Esophagus (tissue), 2 donors: ENCODE data around the gene GPN1. TPM values are rescaled to one million over a fixed set of nuclear protein-coding genes. Genes with fewer than 3 reads are reported as not detected.
"Not testable (repeated sequence)": the region's sequence is repeated elsewhere in the genome, so short reads cannot be mapped to it uniquely, and the experiment has no call there.

Source experiments
- H3K27ac ChIP-seq, 2 donors: one replicate each; pipeline ENCODE4 v1.5.1; 2013; ENCODE audit warnings: low read depth in 2 of 2, mild to moderate bottlenecking in 2 of 2, inconsistent platforms in 1 of 2, low read length in 1 of 2, moderate library complexity in 1 of 2
- H3K27me3 ChIP-seq, 2 donors: one replicate each; pipeline ENCODE4 v1.6.1; 2013; ENCODE audit warnings: low read length in 2 of 2, control low read depth in 1 of 2, mild to moderate bottlenecking in 1 of 2; ENCODE audit not compliant: insufficient read depth in 2 of 2, control insufficient read depth in 1 of 2
- H3K36me3 ChIP-seq, 2 donors: one replicate each; pipeline ENCODE4 v1.6.1; 2013; ENCODE audit warnings: low read length in 1 of 2; ENCODE audit not compliant: control insufficient read depth in 2 of 2, insufficient read depth in 2 of 2
- H3K4me1 ChIP-seq, 2 donors: one replicate each; pipeline ENCODE4 v1.6.1; 2013; ENCODE audit warnings: low read length in 1 of 2; ENCODE audit not compliant: control insufficient read depth in 2 of 2, insufficient read depth in 2 of 2
- H3K4me3 ChIP-seq, 2 donors: one replicate each; pipeline ENCODE4 v1.5.1; 2013; ENCODE audit warnings: low read length in 2 of 2, mild to moderate bottlenecking in 2 of 2, low read depth in 1 of 2, moderate library complexity in 1 of 2
- H3K9me3 ChIP-seq, 2 donors: one replicate each; pipeline ENCODE4 v1.6.1; 2013; ENCODE audit warnings: mild to moderate bottlenecking in 2 of 2, low read depth in 1 of 2, low read length in 1 of 2, moderate library complexity in 1 of 2; ENCODE audit not compliant: control insufficient read depth in 2 of 2, insufficient read depth in 1 of 2
- WGBS, 2 donors: extraction: QIAGEN DNeasy Blood & Tissue Kit; methylation state at CpG; one replicate each; pipeline ENCODE4 v1.1.7; 2013; 5-methylcytosine and 5-hydroxymethylcytosine counted together
- polyA plus RNA-seq, 2 donors: library from polyadenylated mRNA; stranded (reverse); fragments of 200-250 nt; gene quantifications; one replicate each; pipeline ENCODE4 v1.2.3, GENCODE V29; 2013
- donor health status: healthy with polysubstance abuse.
- donor health status: Bipolar disorder and iron deficiency.

The GPN1 gene
- polyA plus RNA-seq, 2 donors = 15.0 to 25.0 TPM

GRCh38 chr2:27663285-27664153, 34.7 kb downstream of the GPN1 start, which contains the start of the genes SLC4A1AP and SUPT7L:
SLC4A1AP (plus strand) TSS chr2:27663889; CDS start chr2:27663915, 26 bp downstream.
SUPT7L (minus strand) TSS chr2:27663614; CDS start chr2:27662192, 1,422 bp downstream.
- Histone ChIP-seq H3K4me1 (no peaks in the 10 kb centered on the region), H3K4me3 (peak within 1 kb of the TSS; percentile 81 to 87)

GRCh38 chr2:27664154-27664574, 35.3 kb downstream of the GPN1 start:
- Histone ChIP-seq H3K36me3 (peaks cover 7 to 9% of the 10 kb centered on the region in 2 donors), H3K27me3 (no peaks in the 10 kb centered on the region), H3K27ac (peak overlapping the region; percentile 86 to 98), H3K4me3 (peak overlapping the region; percentile 81 to 87), H3K9me3 (no peaks in the 10 kb centered on the region), H3K4me1 (no peaks in the 10 kb centered on the region)
- WGBS, 2 donors = 3 to 4% methylated on average over 28 of the region's 28 CpGs

More at GRCh38 chr2:27663285-27664153, 34.7 kb downstream of the GPN1 start, which contains the start of the genes SLC4A1AP and SUPT7L:
- 0 to 1% methylated on average over 56 of the region's 56 CpGs for WGBS, 2 donors
- Histone ChIP-seq H3K9me3 (no peaks in the 10 kb centered on the region), H3K36me3 (peaks cover 7 to 9% of the 10 kb centered on the region in 2 donors), H3K27me3 (no peaks in the 10 kb centered on the region), H3K27ac (peak within 1 kb of the TSS; percentile 86 to 98)

GRCh38 chr2:27664622-27665363, 35.9 kb downstream of the GPN1 start:
- Histone ChIP-seq H3K4me1 (no peaks in the 10 kb centered on the region), H3K4me3 (peak overlapping the region; percentile 81 to 87), H3K27ac (peak overlapping the region in 1 of 2 donors; percentile 98), H3K36me3 (peaks cover 7 to 9% of the 10 kb centered on the region in 2 donors), H3K9me3 (no peaks in the 10 kb centered on the region), H3K27me3 (no peaks in the 10 kb centered on the region)
- WGBS, 2 donors = 84 to 85% methylated on average over 16 of the region's 16 CpGs

- H3K27ac ChIP-seq = no peak overlapping the region
- H3K36me3 ChIP-seq = peaks cover 0 to 4% of the 10 kb centered on the region in 2 donors
- no peaks in the 10 kb centered on the region for H3K4me1 ChIP-seq
- 73 to 80% methylated on average over 1 of the region's 1 CpG for WGBS, 2 donors
- no peaks in the 10 kb centered on the region for H3K9me3 ChIP-seq
- no peak overlapping the region for H3K4me3 ChIP-seq
- no peaks in the 10 kb centered on the region for H3K27me3 ChIP-seq
Measured at GRCh38 chr2:27667446-27667845, 38.6 kb downstream of the GPN1 start.

- no peaks in the 10 kb centered on the region for H3K4me1 ChIP-seq
- 87 to 93% methylated on average over 4 of the region's 4 CpGs for WGBS, 2 donors
- H3K9me3 ChIP-seq = no peaks in the 10 kb centered on the region
- H3K36me3 ChIP-seq = peaks cover 0 to 8% of the 10 kb centered on the region in 2 donors
- H3K4me3 ChIP-seq = no peak overlapping the region
- H3K27me3 ChIP-seq = no peaks in the 10 kb centered on the region
- no peak overlapping the region for H3K27ac ChIP-seq
Measured at GRCh38 chr2:27671235-27671634, 42.4 kb downstream of the GPN1 start.

- H3K36me3 ChIP-seq = peaks cover 0 to 8% of the 10 kb centered on the region in 2 donors
Measured at GRCh38 chr2:27672723-27673486, 44.1 kb downstream of the GPN1 start.

GRCh38 chr2:27680571-27680970, 51.7 kb downstream of the GPN1 start:
- no peaks in the 10 kb centered on the region for H3K4me1 ChIP-seq
- H3K4me3 ChIP-seq = no peak overlapping the region
- H3K27ac ChIP-seq = no peak overlapping the region
- H3K27me3 ChIP-seq = no peaks in the 10 kb centered on the region
- peaks cover 0 to 6% of the 10 kb centered on the region in 2 donors for H3K36me3 ChIP-seq
- no peaks in the 10 kb centered on the region for H3K9me3 ChIP-seq
- WGBS, 2 donors = 79 to 92% methylated on average over 2 of the region's 2 CpGs

More at GRCh38 chr2:27672723-27673486, 44.1 kb downstream of the GPN1 start:
- Histone ChIP-seq H3K4me3 (no peak overlapping the region), H3K27me3 (no peaks in the 10 kb centered on the region), H3K9me3 (no peaks in the 10 kb centered on the region), H3K4me1 (no peaks in the 10 kb centered on the region), H3K27ac (no peak overlapping the region)
- 81 to 82% methylated on average over 5 of the region's 5 CpGs for WGBS, 2 donors

- H3K4me3 ChIP-seq = no peak overlapping the region
- peak overlapping the region; percentile 59 to 76 for H3K27ac ChIP-seq
- H3K9me3 ChIP-seq = no peaks in the 10 kb centered on the region
- H3K27me3 ChIP-seq = no peaks in the 10 kb centered on the region
- WGBS, 2 donors = 81 to 96% methylated on average over 1 of the region's 1 CpG
- peaks cover 0 to 6% of the 10 kb centered on the region in 2 donors for H3K36me3 ChIP-seq
- no peaks in the 10 kb centered on the region for H3K4me1 ChIP-seq
Measured at GRCh38 chr2:27681841-27682240, 53.0 kb downstream of the GPN1 start.

GRCh38 chr2:27682334-27682771, 53.5 kb downstream of the GPN1 start:
- not testable (repeated sequence) for H3K27me3 ChIP-seq, H3K4me3 ChIP-seq, H3K4me1 ChIP-seq, H3K36me3 ChIP-seq, H3K9me3 ChIP-seq
- WGBS, 2 donors = 66 to 69% methylated on average over 7 of the region's 7 CpGs
- H3K27ac ChIP-seq = peak overlapping the region; percentile 81 to 84
